Natural killer cell (primary cell): ENCODE data around the gene PTH1R. TPM values are rescaled to one million over a fixed set of nuclear protein-coding genes. Genes with fewer than 3 reads are reported as not detected.
A peak's percentile ranks its signal among the peaks of the same experiment; 100 is the strongest.

Experiments used
- ATAC-seq, 3 donors: fragments of 150-1000 bp in 2 of 3; fragments of 200-7000 bp in 1 of 3; cut with Tn5 transposase; 1 replicate in 1 of 3; 2 replicates in 2 of 3; pipeline ENCODE4 v1.10.0; 2021; ENCODE audit warnings: mild to moderate bottlenecking in 2 of 3, moderate library complexity in 2 of 3
- DNase-seq, 2 donors: peaks; one replicate each; pipeline versions ENCODE4 v3.0.0 to v3.0.0-alpha.2; 2013 to 2021; ENCODE audit warnings: mixed read lengths in 1 of 2
- H3K27ac ChIP-seq: one replicate; pipeline ENCODE4 v1.5.1; 2013; ENCODE audit warnings: mild to moderate bottlenecking, low read length
- H3K27me3 ChIP-seq: one replicate; pipeline ENCODE4 v1.6.1; 2013; ENCODE audit warnings: low read length; ENCODE audit not compliant: control insufficient read depth, insufficient read depth
- H3K36me3 ChIP-seq: one replicate; pipeline ENCODE4 v1.6.1; 2013; ENCODE audit warnings: low read length; ENCODE audit not compliant: control insufficient read depth, insufficient read depth
- H3K4me1 ChIP-seq: one replicate; pipeline ENCODE4 v1.6.1; 2013; ENCODE audit warnings: low read length; ENCODE audit not compliant: control insufficient read depth, insufficient read depth
- H3K4me3 ChIP-seq: one replicate; pipeline ENCODE4 v1.5.1; 2013; ENCODE audit warnings: low read length
- H3K9me3 ChIP-seq: one replicate; pipeline ENCODE4 v1.6.1; 2013; ENCODE audit warnings: low read length; ENCODE audit not compliant: control insufficient read depth, insufficient read depth
- H3K27ac Mint-ChIP-seq, 2 donors: one replicate each; pipeline ENCODE4 v1.8.0; 2022; ENCODE audit warnings: mild to moderate bottlenecking in 2 of 2, mixed read lengths in 2 of 2, moderate library complexity in 1 of 2
- H3K27me3 Mint-ChIP-seq, 2 donors: one replicate each; pipeline ENCODE4 v1.8.0; 2022; ENCODE audit warnings: low read depth in 2 of 2, mixed read lengths in 2 of 2
- H3K36me3 Mint-ChIP-seq: one replicate; pipeline ENCODE4 v1.8.0; 2022; ENCODE audit warnings: mixed read lengths
- H3K4me1 Mint-ChIP-seq, 2 donors: one replicate each; pipeline ENCODE4 v1.8.0; 2022; ENCODE audit warnings: mixed read lengths in 2 of 2
- H3K4me3 Mint-ChIP-seq: one replicate; pipeline ENCODE4 v1.8.0; 2022; ENCODE audit warnings: mild to moderate bottlenecking, moderate library complexity, mixed read lengths
- H3K9me3 Mint-ChIP-seq, 2 donors: one replicate each; pipeline ENCODE4 v1.8.0; 2022; ENCODE audit warnings: mixed read lengths in 2 of 2
- WGBS: methylation state at CpG from one replicate; pipeline ENCODE4 v1.1.7; 2013; ENCODE audit warnings: missing lambda C conversion rate; ENCODE audit not compliant: insufficient coverage; 5-methylcytosine and 5-hydroxymethylcytosine counted together
- intact Hi-C: fragments of 100-400 bp; cut with micrococcal nuclease; formaldehyde crosslinking; loops from one replicate; pipeline ENCODE4 v1.14.2; 2022
- total RNA-seq, 4 donors: library from RNA; stranded (reverse); fragments of 120-200 nt in 1 of 4; gene quantifications; one replicate each; pipeline versions ENCODE4 v1.2.3 to v1.2.4, GENCODE V29; 2013 to 2022
- TF ChIP-seq, protein P1 (sequence below): fragments of 200-600 bp; IDR thresholded peaks from one replicate; pipeline ENCODE4 v1.8.0; 2022; ENCODE audit warnings: antibody characterized with exemption

The PTH1R gene
- total RNA-seq, 3 donors from 2014 or later (not counting 1 experiment from before 2014, with no cell fraction given) = not detected

DNA sequence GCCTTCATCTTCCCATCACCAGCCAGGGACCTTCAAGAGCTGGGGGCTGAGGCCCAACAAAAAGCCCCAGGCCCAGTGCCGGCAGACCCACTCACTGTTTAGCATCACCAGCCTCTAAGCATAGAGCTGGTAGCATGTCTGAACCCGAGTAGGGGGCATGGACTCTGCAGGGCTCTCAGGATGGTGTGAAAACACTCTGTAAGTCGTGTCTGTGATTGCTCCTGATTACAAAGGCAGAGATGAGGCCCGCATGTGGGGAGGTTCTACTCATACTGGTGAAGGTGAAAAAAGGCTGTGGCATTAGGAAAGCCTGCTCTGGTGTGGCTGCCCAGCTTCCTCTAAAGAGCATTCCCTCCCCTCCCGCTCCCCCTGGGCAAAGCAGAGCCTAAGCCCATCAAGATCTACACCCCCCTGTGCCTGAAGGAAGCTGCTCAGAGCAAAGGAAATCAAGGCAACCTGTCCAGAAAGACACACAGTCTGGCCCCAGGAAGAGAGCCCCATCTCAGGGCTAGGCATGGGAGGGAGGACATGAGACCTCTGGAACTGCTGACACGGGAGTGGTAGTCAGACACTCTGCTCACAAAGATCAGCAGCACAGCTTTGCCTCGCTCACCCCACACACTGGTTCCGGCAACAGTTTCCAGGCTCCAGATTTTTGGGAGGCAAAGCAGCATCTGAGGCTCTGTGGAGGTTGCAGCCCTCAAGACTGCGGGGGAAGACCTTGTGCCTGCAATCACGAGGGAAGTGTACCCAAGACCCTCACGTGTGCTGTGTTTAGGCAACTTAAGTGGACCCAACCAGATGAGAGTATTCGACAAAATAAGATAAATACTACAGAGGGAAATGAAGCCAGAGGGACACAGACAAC is 62.3 kb downstream of the PTH1R start:
- Mint-ChIP-seq H3K4me3 (peak overlapping the region; percentile 74), H3K27me3 (no peaks in the 10 kb centered on the region), H3K36me3 (peaks cover 13% of the 10 kb centered on the region), H3K9me3 (no peaks in the 10 kb centered on the region), H3K27ac (peak overlapping the region; percentile 88 to 99), H3K4me1 (peaks cover 70 to 71% of the 10 kb centered on the region in 2 donors)
- TF ChIP-seq, protein P1, sequence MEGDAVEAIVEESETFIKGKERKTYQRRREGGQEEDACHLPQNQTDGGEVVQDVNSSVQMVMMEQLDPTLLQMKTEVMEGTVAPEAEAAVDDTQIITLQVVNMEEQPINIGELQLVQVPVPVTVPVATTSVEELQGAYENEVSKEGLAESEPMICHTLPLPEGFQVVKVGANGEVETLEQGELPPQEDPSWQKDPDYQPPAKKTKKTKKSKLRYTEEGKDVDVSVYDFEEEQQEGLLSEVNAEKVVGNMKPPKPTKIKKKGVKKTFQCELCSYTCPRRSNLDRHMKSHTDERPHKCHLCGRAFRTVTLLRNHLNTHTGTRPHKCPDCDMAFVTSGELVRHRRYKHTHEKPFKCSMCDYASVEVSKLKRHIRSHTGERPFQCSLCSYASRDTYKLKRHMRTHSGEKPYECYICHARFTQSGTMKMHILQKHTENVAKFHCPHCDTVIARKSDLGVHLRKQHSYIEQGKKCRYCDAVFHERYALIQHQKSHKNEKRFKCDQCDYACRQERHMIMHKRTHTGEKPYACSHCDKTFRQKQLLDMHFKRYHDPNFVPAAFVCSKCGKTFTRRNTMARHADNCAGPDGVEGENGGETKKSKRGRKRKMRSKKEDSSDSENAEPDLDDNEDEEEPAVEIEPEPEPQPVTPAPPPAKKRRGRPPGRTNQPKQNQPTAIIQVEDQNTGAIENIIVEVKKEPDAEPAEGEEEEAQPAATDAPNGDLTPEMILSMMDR = no peak
- H3K9me3 ChIP-seq = no peaks in the 10 kb centered on the region
- peaks cover 39% of the 10 kb centered on the region for H3K36me3 ChIP-seq
- DNase-seq (no peak), ATAC-seq (peak; percentile 68 to 74 (median 69))
- no peaks in the 10 kb centered on the region for H3K27me3 ChIP-seq
- no peak overlapping the region for H3K4me3 ChIP-seq
- intact Hi-C loops = no loop called here
- H3K4me1 ChIP-seq = peaks cover 82% of the 10 kb centered on the region
- peak overlapping the region; percentile 55 for H3K27ac ChIP-seq
- WGBS = 66% methylated on average over 12 of the region's 12 CpGs

DNA sequence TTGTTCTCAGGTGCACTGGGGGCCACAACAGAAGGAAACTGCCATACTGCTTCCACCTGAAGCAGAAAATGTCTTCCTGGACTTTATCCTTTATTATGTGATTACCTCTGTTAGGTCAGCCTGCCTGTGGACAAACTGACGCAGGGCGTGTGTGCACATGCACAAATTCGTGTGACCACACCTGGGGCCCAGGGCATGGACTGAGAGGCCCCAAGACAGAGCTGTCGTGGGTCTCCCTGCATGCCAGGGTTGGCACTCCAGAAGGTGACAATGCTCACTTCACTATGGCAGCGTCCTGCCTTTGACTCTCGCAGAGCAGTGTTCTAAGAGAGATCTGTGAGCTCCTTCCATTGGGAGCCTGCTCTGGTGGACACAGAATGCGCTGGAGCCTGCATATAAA is 64.6 kb downstream of the PTH1R start:
- Mint-ChIP-seq H3K4me1 (peaks cover 84 to 86% of the 10 kb centered on the region in 2 donors), H3K4me3 (no peak overlapping the region), H3K27ac (peak overlapping the region; percentile 76 to 99), H3K9me3 (no peaks in the 10 kb centered on the region), H3K27me3 (no peaks in the 10 kb centered on the region), H3K36me3 (peaks cover 5% of the 10 kb centered on the region)
- ATAC-seq (no peak), DNase-seq (no peak)
- WGBS = 91% methylated on average over 7 of the region's 7 CpGs
- TF ChIP-seq, protein P1 = no peak
- intact Hi-C loops = no loop called here
- peaks cover 28% of the 10 kb centered on the region for H3K36me3 ChIP-seq
- peaks cover 95% of the 10 kb centered on the region for H3K4me1 ChIP-seq
- no peaks in the 10 kb centered on the region for H3K9me3 ChIP-seq
- H3K27me3 ChIP-seq = no peaks in the 10 kb centered on the region
- no peak overlapping the region for H3K4me3 ChIP-seq
- no peak overlapping the region for H3K27ac ChIP-seq

DNA sequence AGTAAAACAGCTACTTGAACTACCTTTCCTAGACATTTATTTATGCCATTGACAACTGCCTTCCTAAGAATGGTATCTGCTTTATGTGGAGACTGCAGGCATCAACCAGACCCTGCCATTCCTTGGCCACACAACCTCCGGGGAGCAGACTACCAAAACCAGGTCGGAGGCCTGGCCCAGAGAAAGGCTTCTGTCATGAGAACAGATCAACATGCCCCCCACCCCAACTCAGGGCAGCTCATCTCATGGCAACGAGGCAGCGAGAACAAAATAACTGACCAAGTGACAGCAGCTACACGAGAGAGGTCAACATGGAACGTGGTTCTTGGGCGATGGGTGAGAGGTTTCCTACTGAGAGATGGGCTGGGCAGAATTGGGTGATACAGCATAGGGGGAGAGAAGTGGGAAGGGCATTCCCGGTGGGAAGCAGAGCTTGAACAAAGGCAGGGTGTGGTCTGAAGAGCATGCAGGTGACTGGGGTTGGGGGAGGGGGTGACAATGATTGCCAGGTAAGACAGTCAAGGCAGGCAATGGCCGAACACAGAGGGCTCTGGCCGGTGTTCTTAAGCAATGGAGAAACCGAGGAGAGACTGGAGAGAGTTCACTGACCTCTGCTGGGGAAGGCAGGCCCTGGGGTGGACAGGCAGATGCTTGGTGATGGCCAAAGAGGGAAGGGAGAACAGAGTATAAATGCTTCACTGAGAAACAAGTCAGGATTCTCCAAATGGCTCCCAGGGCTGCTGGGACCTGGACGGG is 65.1 kb downstream of the PTH1R start:
- 90% methylated on average over 12 of the region's 12 CpGs for WGBS
- Mint-ChIP-seq H3K4me3 (peak overlapping the region; percentile 19), H3K4me1 (peaks cover 87 to 88% of the 10 kb centered on the region in 2 donors), H3K27me3 (no peaks in the 10 kb centered on the region), H3K9me3 (no peaks in the 10 kb centered on the region), H3K36me3 (peaks cover 5% of the 10 kb centered on the region), H3K27ac (peak overlapping the region; percentile 76 to 99)
- Histone ChIP-seq H3K4me3 (no peak overlapping the region), H3K4me1 (peaks cover 95% of the 10 kb centered on the region), H3K9me3 (no peaks in the 10 kb centered on the region), H3K27me3 (no peaks in the 10 kb centered on the region), H3K27ac (no peak overlapping the region), H3K36me3 (peaks cover 23% of the 10 kb centered on the region)
- ATAC-seq (no peak), DNase-seq (no peak)
- TF ChIP-seq, protein P1 = no peak
- intact Hi-C loops = no loop called here
